ENCODE measurements around the gene HYOU1.
"Not testable (repeated sequence)": the region's sequence is repeated elsewhere in the genome, so short reads cannot be mapped to it uniquely, and the experiment has no call there.

Gene HYOU1, protein sequence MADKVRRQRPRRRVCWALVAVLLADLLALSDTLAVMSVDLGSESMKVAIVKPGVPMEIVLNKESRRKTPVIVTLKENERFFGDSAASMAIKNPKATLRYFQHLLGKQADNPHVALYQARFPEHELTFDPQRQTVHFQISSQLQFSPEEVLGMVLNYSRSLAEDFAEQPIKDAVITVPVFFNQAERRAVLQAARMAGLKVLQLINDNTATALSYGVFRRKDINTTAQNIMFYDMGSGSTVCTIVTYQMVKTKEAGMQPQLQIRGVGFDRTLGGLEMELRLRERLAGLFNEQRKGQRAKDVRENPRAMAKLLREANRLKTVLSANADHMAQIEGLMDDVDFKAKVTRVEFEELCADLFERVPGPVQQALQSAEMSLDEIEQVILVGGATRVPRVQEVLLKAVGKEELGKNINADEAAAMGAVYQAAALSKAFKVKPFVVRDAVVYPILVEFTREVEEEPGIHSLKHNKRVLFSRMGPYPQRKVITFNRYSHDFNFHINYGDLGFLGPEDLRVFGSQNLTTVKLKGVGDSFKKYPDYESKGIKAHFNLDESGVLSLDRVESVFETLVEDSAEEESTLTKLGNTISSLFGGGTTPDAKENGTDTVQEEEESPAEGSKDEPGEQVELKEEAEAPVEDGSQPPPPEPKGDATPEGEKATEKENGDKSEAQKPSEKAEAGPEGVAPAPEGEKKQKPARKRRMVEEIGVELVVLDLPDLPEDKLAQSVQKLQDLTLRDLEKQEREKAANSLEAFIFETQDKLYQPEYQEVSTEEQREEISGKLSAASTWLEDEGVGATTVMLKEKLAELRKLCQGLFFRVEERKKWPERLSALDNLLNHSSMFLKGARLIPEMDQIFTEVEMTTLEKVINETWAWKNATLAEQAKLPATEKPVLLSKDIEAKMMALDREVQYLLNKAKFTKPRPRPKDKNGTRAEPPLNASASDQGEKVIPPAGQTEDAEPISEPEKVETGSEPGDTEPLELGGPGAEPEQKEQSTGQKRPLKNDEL

DNA sequence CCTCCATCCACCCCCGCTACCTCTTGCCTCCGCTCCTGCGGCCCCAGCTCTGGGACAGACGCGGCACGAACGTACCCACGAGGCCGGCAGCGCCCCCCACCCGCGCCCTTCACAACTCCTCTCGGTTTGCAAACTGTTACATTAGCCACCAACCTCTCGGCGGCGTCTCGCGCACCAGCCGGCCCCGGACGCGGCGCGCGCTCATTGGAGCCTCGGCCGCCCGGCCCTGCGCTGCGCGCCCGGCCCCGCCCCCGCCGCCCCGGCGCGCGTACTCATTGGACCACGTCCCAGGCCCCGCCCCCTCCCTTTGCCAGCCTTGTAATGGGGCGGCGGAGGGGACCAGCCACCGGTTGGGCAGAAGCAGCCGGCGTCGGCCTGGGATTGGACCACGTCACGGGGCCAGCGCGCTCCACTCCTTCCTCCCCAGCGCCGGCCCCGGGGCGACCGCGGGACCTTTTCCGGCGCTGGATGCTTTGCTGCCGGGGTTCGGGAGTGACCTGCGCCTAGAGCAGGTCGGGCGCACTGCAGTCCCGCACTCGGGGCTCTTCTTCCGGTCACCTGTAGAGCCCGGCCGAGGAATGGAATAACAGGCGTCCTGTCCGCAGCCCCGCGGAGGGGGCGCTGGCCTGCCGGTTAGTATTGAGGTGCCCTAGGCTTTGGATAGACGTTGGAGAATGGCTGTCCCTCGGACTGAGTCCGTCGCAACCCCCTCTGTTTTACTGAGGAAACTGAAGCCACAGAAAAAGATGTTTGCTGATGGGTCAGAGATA is at the start of gene HYOU1:
Gene HYOU1 (minus strand): TSS at position 206 of the 770 bp plus-strand sequence. CDS start 1,045 bp downstream, outside the sequence.
- peak; percentile 32 for DNase-seq

DNA sequence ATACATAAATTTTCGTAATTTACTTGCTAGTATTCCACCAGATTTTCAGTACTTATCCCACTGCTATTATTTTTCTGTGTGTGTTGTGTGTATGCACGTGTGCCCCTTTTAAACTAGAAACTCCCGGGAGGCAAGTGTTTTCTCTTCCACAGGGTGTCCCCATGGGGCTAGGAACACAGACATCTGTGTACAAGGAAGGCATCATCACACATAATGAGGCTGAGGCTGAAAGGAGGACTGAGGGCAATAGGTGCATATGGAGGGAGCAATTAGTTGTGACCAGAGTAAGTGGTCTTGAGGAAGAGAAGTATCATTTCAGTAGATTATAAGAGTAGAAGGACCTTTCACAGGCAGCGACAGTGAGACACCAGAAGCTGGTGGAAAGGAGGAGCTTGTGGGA is 46.8 kb upstream of the HYOU1 start:
- DNase-seq = peak; percentile 96

DNA sequence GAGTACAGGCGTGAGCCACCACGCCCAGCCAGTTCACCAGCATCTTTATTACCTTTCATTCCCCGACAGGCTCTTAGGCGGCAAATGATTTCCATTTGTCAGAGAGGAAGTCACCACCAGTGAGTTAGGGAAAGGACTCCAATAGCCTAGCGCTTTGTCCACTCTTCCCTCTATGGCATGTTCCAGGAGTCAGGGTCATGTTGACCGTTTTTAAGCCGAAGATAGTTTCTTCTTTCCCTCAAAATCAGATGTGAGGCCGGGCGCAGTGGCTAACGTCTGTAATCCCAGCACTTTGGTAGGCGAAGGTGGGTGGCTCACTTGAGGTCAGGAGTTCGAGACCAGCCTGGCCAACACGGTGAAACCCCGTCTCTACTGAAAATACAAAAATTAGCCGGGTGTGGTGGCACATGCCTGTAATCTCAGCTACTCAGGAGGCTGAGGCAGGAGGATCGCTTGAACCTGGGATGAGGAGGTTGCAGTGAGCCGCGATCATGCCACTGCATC is 46.2 kb upstream of the HYOU1 start:
- DNase-seq = not testable (repeated sequence)

DNA sequence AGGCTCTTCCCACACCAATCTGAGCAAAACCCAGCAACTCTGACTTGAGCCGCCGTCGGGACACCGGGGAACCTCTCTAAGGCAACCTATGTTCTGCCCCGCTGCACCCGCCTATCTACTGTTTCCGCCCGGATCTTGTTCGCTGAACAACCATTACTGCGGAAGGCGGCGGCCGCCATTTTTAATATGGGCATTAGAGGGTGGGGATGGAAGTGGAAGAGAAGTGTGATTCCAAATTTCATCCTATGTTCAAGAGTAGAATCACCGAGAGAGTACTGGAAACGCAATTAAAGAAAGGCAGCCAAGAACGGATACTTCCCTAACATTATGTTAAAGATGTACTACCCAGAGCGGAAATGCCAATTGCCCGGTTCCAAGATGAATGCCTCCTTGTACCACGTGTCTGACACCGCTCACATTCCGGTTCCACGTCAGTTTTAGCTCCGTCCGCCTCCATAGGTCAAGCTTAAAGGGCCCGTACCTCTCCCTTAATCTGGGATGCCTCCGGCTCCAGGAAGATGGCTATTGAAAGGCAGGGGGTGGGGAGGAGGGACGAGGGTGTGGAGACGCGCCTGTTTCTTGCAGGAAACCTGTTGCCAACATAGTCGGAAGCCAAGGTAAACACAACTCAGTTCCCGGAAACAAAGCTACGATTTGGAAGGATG is 44.9 kb upstream of the HYOU1 start, which contains the start of gene DPAGT1:
Gene DPAGT1 (minus strand): TSS at position 95 of the 665 bp plus-strand sequence. CDS start 198 bp downstream, outside the sequence.
- DNase-seq = peak; percentile 91

DNA sequence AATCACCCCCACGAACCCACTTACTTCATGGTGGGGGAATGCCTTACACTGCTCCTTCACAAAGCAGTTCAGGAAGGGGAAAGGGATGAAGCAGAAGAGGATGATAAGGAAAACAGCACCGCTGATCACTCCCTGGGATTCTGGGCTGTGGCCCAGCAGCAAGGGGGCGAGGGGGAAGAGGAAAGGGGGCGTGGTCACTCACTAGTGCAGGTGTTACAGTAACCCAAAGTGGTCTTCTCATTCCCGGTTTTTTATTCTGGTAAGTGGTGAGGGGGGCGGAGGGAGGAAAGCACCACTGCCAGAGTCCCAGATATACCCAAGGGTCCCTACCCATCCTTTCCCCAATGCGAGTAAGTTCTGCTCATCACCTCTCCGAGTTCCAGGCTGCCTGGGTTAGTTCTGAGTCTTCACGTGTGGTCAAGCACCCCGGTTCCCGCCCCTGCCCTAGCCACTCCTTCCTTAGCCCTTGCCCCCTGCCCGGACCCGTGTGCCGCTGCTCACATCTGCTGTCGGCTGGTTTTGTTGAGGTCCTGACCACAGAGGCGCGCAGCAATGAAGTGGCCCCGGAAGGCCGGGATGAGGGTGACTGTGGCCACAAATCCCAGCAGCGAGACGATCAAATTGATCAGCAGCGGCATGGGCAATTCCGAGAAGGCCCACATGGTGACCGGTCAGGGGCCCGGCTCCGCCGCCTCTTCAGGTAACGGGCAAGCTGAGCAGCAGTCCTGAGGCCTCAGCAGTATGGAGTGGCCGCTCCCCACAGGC is 44.2 kb upstream of the HYOU1 start:
- DNase-seq = no peak

DNA sequence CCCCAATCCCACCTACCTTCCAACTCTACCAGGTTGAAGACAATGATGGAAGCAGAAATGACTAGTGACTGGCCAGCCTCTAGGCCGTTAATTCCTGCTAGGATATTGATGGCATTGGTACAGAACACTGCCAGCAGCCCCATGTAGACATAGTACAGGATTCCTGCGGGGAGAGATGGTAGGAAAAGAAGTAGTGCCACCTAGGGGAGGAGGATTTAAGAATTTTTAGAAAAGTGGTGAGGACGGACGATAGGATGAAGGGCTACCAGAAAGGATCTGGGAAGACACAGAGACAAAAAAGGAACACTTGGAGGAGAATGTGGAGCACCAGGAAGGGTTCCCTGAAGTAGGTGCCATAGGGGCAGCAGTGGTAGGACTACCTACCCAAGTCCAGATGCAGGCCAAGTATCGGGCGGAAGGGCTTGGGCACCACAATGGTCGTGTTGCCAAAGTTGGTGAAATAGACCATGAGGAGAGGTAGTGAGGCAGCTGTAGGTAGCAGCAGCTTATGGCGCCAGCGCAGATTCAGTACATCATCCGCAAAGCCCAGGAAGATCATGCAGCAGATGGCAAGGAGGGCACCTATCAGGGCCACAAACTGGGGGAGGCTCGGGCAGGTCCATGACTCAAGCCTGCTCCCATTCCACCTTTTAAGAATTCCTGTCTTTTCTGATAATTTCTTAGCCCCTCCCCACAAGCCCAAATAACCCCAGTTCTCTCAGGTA is 43.4 kb upstream of the HYOU1 start:
- DNase-seq = peak; percentile 32

DNA sequence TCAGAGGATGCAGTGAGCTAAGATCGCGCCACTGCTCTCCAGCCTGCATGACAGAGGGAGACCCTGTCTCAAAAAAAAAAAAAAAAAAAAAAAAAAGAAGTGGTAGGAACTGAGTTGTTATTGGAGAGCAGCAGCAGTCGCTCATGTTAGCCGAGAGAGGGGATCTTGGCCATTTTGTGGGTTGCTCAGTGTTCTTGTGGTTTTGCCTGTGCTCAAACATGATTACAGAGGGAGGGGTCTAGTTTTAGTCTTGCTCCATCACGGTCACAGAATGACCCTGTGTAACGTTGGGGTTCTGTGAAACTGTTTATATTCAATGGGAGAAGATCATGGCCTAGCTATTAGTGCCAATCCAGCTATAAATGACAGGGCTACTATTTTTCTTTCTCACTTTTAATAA is 42.7 kb upstream of the HYOU1 start:
- no peak for DNase-seq

DNA sequence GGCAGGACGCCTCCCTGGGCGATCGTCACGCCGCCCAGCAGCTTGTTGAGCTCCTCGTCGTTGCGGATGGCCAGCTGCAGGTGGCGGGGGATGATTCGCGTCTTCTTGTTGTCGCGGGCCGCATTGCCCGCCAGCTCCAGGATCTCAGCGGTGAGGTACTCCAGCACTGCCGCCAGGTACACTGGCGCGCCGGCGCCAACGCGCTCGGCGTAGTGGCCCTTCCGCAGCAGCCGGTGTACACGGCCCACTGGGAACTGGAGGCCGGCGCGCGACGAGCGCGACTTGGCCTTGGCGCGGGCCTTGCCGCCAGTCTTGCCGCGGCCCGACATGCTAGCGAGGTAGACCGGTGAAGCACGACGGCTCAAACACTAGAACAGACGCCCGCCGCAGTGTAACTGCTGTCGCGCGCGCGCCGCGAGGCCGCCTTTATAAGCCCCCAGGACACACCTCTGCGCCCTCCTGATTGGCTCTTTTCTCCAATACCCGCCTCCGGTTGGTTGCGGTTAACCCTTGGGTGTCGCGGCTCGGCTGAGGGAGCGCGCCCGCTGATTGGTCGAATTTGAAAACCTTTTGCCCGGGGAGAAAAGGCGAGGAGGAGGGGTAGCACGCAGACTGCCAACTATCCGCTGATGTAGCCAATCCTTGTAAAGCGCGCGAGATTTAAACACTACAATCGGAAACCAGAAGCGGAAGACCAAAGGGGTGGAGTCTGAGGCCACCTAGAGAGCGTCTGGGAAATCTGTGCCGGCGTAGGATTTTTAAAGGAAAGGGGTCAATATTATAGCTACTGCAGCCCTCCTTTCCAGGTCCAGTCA is 38.3 kb upstream of the HYOU1 start:
- DNase-seq = peak; percentile 95

DNA sequence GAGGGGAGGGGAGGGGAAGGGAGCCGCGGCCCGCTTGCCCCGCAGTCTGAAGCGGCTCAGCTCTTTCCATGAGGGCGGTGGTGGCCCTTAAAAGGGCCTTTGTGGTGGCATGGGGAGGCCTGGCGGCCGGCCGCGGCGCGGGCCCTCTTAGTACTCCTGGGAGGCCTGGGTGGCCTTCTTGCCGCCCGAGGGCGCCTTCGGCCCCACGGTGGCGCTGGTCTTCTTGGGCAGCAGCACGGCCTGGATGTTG is 37.7 kb upstream of the HYOU1 start:
- no peak for DNase-seq

DNA sequence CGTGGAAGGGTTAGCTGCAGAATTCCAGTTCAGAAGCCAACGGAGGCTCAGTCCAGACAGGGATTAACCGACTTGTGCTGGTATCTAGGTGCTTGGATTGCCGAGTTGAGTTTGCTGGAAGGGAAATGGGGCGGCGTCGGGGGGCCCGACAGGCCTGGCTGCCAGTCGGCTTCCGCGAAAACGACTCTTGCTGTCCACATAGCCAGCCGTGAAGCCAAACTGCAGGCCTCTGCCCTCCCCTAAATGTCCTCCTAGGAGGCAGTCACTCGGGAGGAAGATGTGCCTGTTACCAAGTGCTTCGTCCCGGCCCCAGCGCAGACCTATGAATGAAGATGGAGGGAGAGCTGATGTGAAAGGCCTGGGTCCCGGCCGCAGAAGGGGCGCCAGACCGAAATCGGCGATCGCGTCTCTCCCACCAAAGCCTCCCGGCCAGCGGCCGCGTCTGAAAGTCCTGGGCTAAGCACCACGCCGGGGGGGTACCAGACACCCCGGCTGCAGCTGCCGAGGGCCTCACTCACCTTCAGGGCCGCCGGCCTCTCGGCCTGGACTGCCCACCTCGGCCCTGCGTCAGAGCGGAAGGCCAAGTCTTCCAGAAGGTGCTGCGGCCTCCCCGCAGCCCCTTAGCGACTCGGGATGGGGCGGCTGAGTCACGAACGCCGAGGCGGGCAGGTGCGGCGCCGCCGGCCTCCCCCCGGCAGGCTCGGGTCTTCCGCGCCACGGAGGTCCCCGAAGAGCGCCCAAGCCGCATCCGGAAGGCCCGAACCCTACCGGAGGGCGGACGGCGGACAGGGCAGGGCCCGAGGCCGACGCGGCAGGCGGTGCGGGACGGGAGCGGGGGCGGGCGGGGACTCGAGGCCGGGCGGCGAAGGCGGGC is 37.2 kb upstream of the HYOU1 start:
- DNase-seq = no peak

DNA sequence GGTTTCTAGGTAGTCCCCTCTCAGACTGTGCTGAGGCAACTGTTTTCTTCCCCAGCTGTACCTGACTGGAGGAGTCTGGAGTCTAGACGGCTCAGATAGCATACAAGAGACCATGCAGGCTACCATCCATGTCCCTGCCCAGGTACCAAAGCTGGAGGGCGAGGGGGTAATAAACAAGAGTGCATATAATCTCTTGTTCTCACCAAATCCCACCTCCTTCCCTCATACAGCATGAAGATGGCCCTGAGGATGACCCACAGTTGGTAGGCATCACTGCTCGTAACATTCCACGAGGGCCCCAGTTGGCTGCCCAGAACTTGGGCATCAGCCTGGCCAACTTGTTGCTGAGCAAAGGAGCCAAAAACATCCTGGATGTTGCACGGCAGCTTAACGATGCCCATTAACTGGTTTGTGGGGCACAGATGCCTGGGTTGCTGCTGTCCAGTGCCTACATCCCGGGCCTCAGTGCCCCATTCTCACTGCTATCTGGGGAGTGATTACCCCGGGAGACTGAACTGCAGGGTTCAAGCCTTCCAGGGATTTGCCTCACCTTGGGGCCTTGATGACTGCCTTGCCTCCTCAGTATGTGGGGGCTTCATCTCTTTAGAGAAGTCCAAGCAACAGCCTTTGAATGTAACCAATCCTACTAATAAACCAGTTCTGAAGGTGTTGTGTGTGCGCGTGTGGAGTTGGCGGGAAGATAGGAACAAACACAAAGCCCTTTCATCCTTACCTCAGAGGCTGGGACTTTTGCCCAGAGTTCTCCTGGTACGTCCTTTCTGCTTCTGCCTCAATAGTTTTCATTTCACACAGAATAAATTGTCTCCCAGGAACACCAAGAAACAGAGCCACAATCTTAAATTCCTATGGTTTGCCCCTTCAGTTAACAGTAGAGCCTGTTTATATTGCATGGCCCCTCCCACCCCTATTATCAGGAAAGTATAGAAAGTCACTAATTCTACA is 36.2 kb upstream of the HYOU1 start:
- no peak for DNase-seq

DNA sequence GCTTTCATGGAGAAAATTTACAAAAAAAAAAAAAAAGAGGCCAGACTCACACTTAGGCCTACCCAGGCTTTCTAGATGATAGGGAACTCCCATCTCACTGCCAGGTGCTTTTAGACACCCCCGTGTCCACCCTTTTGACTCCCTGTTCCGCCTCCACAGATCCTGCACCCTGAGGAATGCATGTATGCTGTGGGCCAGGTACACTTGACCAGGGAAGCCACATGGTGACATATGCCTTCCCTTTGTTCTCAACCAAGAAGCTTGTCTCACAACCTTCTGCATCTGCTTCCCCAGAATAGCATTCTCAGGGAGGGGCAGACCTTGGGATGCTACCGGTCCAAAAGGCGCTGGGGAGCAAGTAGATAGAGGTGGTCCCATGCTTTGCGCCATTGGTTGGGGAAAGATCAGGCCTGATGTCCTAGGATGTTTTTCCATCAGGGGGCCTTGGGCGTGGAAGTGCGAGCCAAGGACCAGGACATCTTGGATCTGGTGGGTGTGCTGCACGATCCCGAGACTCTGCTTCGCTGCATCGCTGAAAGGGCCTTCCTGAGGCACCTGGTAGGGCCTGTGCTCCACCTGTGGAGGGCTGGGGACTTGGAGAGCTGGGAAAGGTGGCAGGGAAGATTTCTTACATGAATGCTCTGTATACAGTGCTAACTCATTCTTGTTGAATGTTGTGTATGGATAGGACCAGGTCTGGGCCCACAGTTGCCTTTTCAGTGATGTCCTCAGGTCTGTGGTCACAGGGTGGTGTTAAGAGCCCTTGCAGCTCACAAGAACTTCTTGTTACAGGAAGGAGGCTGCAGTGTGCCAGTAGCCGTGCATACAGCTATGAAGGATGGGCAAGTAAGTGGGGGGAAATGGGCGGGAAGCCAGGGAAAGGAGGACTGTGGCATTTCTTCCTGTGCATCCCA is 35.2 kb upstream of the HYOU1 start:
- DNase-seq = no peak

DNA sequence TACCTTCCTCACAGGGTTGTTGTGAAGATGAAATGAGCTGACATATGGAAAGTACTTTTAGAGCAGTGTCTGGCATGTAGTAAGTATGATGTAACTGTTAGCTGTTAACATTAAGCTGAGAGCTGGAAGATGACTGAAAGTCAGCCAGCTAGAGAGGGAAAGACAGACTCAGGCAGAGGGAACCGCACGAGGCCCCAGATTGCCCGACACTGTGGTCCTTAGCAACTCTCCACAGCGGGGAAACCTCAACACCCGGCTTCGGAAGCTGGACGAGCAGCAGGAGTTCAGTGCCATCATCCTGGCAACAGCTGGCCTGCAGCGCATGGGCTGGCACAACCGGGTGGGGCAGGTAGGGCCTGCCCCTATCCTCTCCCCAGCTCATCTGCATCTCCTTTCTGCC is 34.2 kb upstream of the HYOU1 start:
- peak; percentile 23 for DNase-seq

DNA sequence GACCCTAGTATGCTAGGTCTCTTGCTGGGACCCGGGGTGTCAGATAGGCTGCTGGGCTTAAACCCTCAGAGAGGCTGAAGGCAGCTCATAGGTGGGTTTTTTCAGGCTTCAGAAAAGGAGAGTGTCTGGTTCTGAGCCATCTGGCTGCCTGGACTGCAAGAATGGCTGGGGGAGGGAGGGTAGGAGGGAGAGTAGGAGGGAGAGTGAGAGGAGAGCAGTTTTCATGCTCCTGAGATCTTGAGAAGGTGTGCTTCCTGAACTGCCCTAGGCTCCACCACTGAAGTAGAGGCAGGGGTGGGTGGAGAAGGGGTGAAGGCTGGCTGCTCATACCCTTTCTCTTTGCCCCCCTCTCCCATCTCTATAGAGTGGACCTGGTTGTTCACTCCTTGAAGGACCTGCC is 32.3 kb upstream of the HYOU1 start:
- DNase-seq = no peak

DNA sequence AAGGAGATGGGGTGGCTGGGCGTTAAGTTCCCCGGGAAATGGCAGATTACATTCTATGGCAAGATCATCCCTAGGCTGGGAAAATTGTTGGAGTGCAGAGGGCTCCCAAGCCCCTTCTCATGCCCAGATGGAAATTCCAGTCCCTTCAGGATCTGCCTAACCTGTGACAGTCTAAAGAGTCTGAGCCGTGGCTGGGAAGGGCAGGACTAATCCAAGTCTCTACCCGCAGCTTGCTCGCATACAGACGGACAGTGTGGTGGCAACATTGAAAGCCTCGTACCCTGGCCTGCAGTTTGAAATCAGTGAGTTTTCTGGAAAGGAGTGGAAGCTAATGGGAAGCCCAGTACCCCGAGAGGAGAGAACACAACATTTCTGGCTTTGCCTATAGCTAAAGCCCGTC is 31.4 kb upstream of the HYOU1 start:
- no peak for DNase-seq

DNA sequence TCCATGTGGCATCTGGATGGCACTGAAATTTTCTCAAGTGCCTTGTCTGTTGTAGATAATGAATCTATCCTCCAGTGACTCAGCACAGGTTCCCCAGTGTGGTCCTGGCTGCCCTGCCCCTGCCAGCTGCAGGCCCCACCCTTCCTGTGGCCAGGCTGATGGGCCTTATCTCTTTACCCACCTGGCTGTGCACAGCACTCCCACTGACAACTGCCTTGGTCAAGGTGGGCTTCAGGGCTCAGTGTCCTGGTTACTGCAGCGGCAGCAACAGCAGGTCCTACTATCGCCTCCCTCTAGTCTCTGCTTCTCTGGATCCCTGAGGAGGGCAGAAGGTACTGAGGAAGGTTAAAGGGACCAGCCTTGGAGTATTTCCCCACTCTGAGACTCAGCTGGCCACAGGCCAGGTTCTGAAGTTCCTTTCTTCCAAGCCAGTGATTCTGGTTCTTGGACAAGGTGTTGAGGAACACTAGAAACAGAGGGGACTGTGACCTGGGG is 30.8 kb upstream of the HYOU1 start:
- DNase-seq = no peak
